GM19240 (cell line): ENCODE results near the gene TOPBP1.
"Not testable (repeated sequence)": the region's sequence is repeated elsewhere in the genome, so short reads cannot be mapped to it uniquely, and the experiment has no call there.

Experiments
- DNase-seq: peaks from one replicate; pipeline ENCODE4 v3.0.0; 2011; ENCODE audit warnings: low spot score; ENCODE audit not compliant: insufficient read length

TOPBP1 gene

GRCh38 chr3:133674290-133674919 lies 12.7 kb upstream of the TOPBP1 start:
- DNase-seq, result no peak

- DNase-seq, result no peak
Observed at GRCh38 chr3:133673746-133674145, 12.0 kb upstream of the TOPBP1 start.

- no peak for DNase-seq
Observed at GRCh38 chr3:133672461-133672860, 10.7 kb upstream of the TOPBP1 start.

- no peak for DNase-seq
Observed at GRCh38 chr3:133670525-133670995, 8.8 kb upstream of the TOPBP1 start.

- no peak for DNase-seq
Observed at GRCh38 chr3:133669949-133670524, 8.3 kb upstream of the TOPBP1 start.

- DNase-seq, result no peak
Observed at GRCh38 chr3:133667118-133667517, 5.4 kb upstream of the TOPBP1 start.

- not testable (repeated sequence) for DNase-seq
Observed at GRCh38 chr3:133665188-133665587, 3.4 kb upstream of the TOPBP1 start.

- peak; percentile 31 for DNase-seq
Observed at GRCh38 chr3:133663569-133664313, 2.0 kb upstream of the TOPBP1 start.

GRCh38 chr3:133662278-133662651 lies 524 bp upstream of the TOPBP1 start:
- no peak for DNase-seq

- no peak for DNase-seq
Observed at GRCh38 chr3:133659806-133660205, 1.9 kb downstream of the TOPBP1 start.

GRCh38 chr3:133655731-133656515 lies 5.8 kb downstream of the TOPBP1 start:
- no peak for DNase-seq

- no peak for DNase-seq
Observed at GRCh38 chr3:133649486-133650068, 12.2 kb downstream of the TOPBP1 start.

- DNase-seq, result no peak
Observed at GRCh38 chr3:133644768-133645167, 17.0 kb downstream of the TOPBP1 start.

GRCh38 chr3:133643611-133644010 lies 18.1 kb downstream of the TOPBP1 start:
- DNase-seq, result no peak

- no peak for DNase-seq
Observed at GRCh38 chr3:133641254-133641653, 20.5 kb downstream of the TOPBP1 start.

GRCh38 chr3:133633439-133633838 lies 28.3 kb downstream of the TOPBP1 start:
- DNase-seq, result no peak

- DNase-seq, result no peak
Observed at GRCh38 chr3:133629146-133629545, 32.6 kb downstream of the TOPBP1 start.

GRCh38 chr3:133627789-133628188 lies 34.0 kb downstream of the TOPBP1 start:
- no peak for DNase-seq

GRCh38 chr3:133620066-133620784 lies 41.5 kb downstream of the TOPBP1 start:
- peak; percentile 27 for DNase-seq

GRCh38 chr3:133611534-133611933 lies 50.2 kb downstream of the TOPBP1 start:
- DNase-seq, result no peak

- no peak for DNase-seq
Observed at GRCh38 chr3:133610031-133610430, 51.7 kb downstream of the TOPBP1 start.
